PC-9 (cell line): Measurements from ENCODE around the gene RPS26. TPM values are rescaled to one million over a fixed set of nuclear protein-coding genes. Genes with fewer than 3 reads are reported as not detected.

ENCODE experiments used
- BruUV-seq: library from RNA; stranded (reverse); fragments of 400-500 nt; replicated peaks from 2 replicates; lab custom pipeline; 2021; lab: Mats Ljungman, UMichigan
- CTCF ChIA-PET: fragments of 300-600 bp; sonication (Branson Sonifier 250); formaldehyde crosslinking; loops from one replicate; lab custom pipeline; 2022; ENCODE audit warnings: antibody characterized with exemption; lab: Charles Lee
- POLR2A ChIA-PET: fragments of 300-600 bp; sonication (Branson Sonifier 250); formaldehyde crosslinking; loops from one replicate; lab custom pipeline; 2022; ENCODE audit warnings: antibody characterized with exemption; ENCODE audit not compliant: unreplicated experiment; lab: Charles Lee
- DNase-seq, 2 experiments: peaks; one replicate each; pipeline versions ENCODE4 v3.0.0 to v3.0.0-alpha.2; 2015 to 2022; ENCODE audit warnings: mixed read lengths in 1 of 2
- H2AFZ ChIP-seq: fragments of 200-600 bp; sonication (generic); 2 replicates; pipeline ENCODE4 v1.8.1; 2017; ENCODE audit warnings: antibody characterized with exemption
- H3F3A ChIP-seq: fragments of 200-600 bp; sonication (generic); 2 replicates; pipeline ENCODE4 v1.8.1; 2017; ENCODE audit warnings: antibody characterized with exemption, mild to moderate bottlenecking, low read depth; ENCODE audit not compliant: insufficient read depth
- H3K27ac ChIP-seq: fragments of 200-600 bp; sonication (generic); 2 replicates; pipeline ENCODE4 v1.6.1; 2016; ENCODE audit warnings: mixed run types
- H3K27me3 ChIP-seq: fragments of 200-600 bp; sonication (generic); 2 replicates; pipeline ENCODE4 v1.6.1; 2016; ENCODE audit warnings: low read depth, mixed run types; ENCODE audit not compliant: insufficient read depth
- H3K36me3 ChIP-seq: fragments of 200-600 bp; sonication (generic); 2 replicates; pipeline ENCODE4 v1.6.1; 2016; ENCODE audit warnings: low read depth, mixed run types
- H3K4me1 ChIP-seq: fragments of 200-600 bp; sonication (generic); replicated peaks from 2 replicates; pipeline ENCODE4 v1.6.1; 2016; ENCODE audit warnings: mixed run types; ENCODE audit not compliant: insufficient read depth
- H3K4me2 ChIP-seq: fragments of 200-600 bp; sonication (generic); 2 replicates; pipeline ENCODE4 v1.6.1; 2017; ENCODE audit warnings: mixed run types
- H3K4me3 ChIP-seq: fragments of 200-600 bp; sonication (generic); 2 replicates; pipeline ENCODE4 v1.6.1; 2016; ENCODE audit warnings: mixed run types
- H3K79me2 ChIP-seq: fragments of 200-600 bp; sonication (generic); 2 replicates; pipeline ENCODE4 v1.6.1; 2017; ENCODE audit warnings: low read depth, mixed run types
- H3K9me2 ChIP-seq: fragments of 200-600 bp; sonication (generic); 2 replicates; pipeline ENCODE4 v1.8.1; 2017; ENCODE audit warnings: mild to moderate bottlenecking; ENCODE audit not compliant: insufficient read depth
- H3K9me3 ChIP-seq: fragments of 200-600 bp; sonication (generic); 2 replicates; pipeline ENCODE4 v1.8.1; 2016; ENCODE audit warnings: low read depth; ENCODE audit not compliant: insufficient read depth
- H4K20me1 ChIP-seq: fragments of 200-600 bp; sonication (generic); 2 replicates; pipeline ENCODE4 v1.8.1; 2017; ENCODE audit not compliant: insufficient read depth
- EZH2 ChIP-seq: fragments of 200-600 bp; sonication (generic); IDR thresholded peaks from 2 replicates; pipeline ENCODE4 v1.8.0; 2017; ENCODE audit warnings: antibody characterized with exemption, low read depth
- intact Hi-C: fragments of 100-400 bp; cut with micrococcal nuclease; formaldehyde crosslinking; loops from one replicate; pipeline ENCODE4 v1.10.0; 2022; ENCODE audit not compliant: unreplicated experiment
- total RNA-seq: library from RNA; stranded (reverse); gene quantifications from 2 replicates; pipeline ENCODE4 v1.2.3, GENCODE V29; 2021
- TF ChIP-seq, protein P1 (sequence below): fragments of 200-600 bp; sonication (generic); conservative IDR thresholded peaks from 2 replicates; pipeline ENCODE4 v1.6.1; 2017; ENCODE audit warnings: mixed run types, antibody characterized with exemption, mild to moderate bottlenecking, moderate library complexity

RPS26 gene
- total RNA-seq, 1 experiment from 2014 or later = 43.3 TPM

GRCh38 chr12:56082967-56083366 is 41.2 kb downstream of the RPS26 start:
- no peaks in the 10 kb centered on the region for H3K27me3 ChIP-seq
- no peaks in the 10 kb centered on the region for H3K9me3 ChIP-seq
- peaks cover 19% of the 10 kb centered on the region for H3K36me3 ChIP-seq
- no peak overlapping the region for H3K27ac ChIP-seq
- no peak overlapping the region for H3K4me3 ChIP-seq
- H3F3A ChIP-seq = peaks cover 29% of the 10 kb centered on the region
- H3K4me1 ChIP-seq = peaks cover 50% of the 10 kb centered on the region
- BruUV-seq = no TSS peak
- CTCF ChIA-PET = interaction anchor here (0.6 kb wide), 1 partner anchor 274 kb away, joined by 8 read pairs; no protein-coding TSS in a partner anchor
- H2AFZ ChIP-seq = no peak overlapping the region
- POLR2A ChIA-PET = no interaction called here
- H3K79me2 ChIP-seq = peaks cover 46% of the 10 kb centered on the region
- DNase-seq = no peak
- intact Hi-C loops = no loop called here
- TF ChIP-seq EZH2 = no peak
- TF ChIP-seq, protein P1, sequence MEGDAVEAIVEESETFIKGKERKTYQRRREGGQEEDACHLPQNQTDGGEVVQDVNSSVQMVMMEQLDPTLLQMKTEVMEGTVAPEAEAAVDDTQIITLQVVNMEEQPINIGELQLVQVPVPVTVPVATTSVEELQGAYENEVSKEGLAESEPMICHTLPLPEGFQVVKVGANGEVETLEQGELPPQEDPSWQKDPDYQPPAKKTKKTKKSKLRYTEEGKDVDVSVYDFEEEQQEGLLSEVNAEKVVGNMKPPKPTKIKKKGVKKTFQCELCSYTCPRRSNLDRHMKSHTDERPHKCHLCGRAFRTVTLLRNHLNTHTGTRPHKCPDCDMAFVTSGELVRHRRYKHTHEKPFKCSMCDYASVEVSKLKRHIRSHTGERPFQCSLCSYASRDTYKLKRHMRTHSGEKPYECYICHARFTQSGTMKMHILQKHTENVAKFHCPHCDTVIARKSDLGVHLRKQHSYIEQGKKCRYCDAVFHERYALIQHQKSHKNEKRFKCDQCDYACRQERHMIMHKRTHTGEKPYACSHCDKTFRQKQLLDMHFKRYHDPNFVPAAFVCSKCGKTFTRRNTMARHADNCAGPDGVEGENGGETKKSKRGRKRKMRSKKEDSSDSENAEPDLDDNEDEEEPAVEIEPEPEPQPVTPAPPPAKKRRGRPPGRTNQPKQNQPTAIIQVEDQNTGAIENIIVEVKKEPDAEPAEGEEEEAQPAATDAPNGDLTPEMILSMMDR = no peak
- H3K9me2 ChIP-seq = no peaks in the 10 kb centered on the region
- H4K20me1 ChIP-seq = peaks cover 6% of the 10 kb centered on the region; the same call in 1 of the 2 replicates
- peak overlapping the region; percentile 93; the same call in 1 of the 2 replicates for H3K4me2 ChIP-seq

DNA sequence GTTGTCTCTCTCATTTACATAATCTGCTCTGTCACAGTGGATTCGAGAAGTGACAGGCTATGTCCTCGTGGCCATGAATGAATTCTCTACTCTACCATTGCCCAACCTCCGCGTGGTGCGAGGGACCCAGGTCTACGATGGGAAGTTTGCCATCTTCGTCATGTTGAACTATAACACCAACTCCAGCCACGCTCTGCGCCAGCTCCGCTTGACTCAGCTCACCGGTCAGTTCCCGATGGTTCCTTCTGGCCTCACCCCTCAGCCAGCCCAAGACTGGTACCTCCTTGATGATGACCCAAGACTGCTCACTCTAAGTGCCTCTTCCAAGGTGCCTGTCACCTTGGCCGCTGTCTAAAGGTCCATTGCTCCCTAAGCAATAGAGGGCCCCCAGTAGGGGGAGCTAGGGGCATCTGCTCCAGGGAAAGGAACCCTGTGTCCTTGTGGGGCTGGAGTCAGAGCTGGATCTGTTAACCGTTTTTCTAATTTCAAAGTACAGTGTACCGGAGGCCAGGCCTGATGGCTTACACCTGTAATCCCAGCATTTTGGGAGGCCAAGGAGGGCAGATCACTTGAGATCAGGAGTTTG is 43.3 kb downstream of the RPS26 start:
- no peak overlapping the region for H3K4me3 ChIP-seq
- intact Hi-C loops = no loop called here
- H2AFZ ChIP-seq = no peak overlapping the region
- H3K9me3 ChIP-seq = no peaks in the 10 kb centered on the region
- peaks cover 46% of the 10 kb centered on the region for H3K79me2 ChIP-seq
- peaks cover 6% of the 10 kb centered on the region; the same call in 1 of the 2 replicates for H4K20me1 ChIP-seq
- H3F3A ChIP-seq = peaks cover 12% of the 10 kb centered on the region; the same call in 1 of the 2 replicates
- no peak overlapping the region for H3K4me2 ChIP-seq
- DNase-seq = no peak
- H3K27ac ChIP-seq = no peak overlapping the region
- ChIA-PET CTCF (interaction anchor here (0.6 to 1.4 kb wide), 3 partner anchors 40 to 1156 kb away, joined by 3 to 14 read pairs (median 12); partner anchors contain the start of gene RAB5B), POLR2A (interaction anchor here (0.6 kb wide), 1 partner anchor 43 kb away, joined by 3 read pairs; the partner anchor contains the start of gene ESYT1)
- peaks cover 42% of the 10 kb centered on the region for H3K4me1 ChIP-seq
- no peak for TF ChIP-seq EZH2
- TF ChIP-seq, protein P1 = peak; percentile 48; the same call in 1 of the 2 replicates
- H3K36me3 ChIP-seq = peaks cover 23% of the 10 kb centered on the region
- no TSS peak for BruUV-seq
- H3K9me2 ChIP-seq = no peaks in the 10 kb centered on the region
- no peaks in the 10 kb centered on the region for H3K27me3 ChIP-seq

GRCh38 chr12:56086096-56086495 is 44.4 kb downstream of the RPS26 start:
- no peak overlapping the region for H3K4me3 ChIP-seq

More at GRCh38 chr12:56086096-56086495, 44.4 kb downstream of the RPS26 start:
- no peaks in the 10 kb centered on the region for H3K9me2 ChIP-seq
- no peaks in the 10 kb centered on the region for H3K9me3 ChIP-seq
- intact Hi-C loops = no loop called here
- ChIA-PET POLR2A (interaction anchor here (0.7 kb wide), 1 partner anchor 79 kb away, joined by 3 read pairs; no protein-coding TSS in a partner anchor), CTCF (interaction anchor here (0.6 to 1.4 kb wide), 3 partner anchors 39 to 1155 kb away, joined by 3 to 14 read pairs (median 12); partner anchors contain the start of gene RAB5B)
- H3K27ac ChIP-seq = no peak overlapping the region
- H3K4me1 ChIP-seq = peaks cover 40% of the 10 kb centered on the region
- TF ChIP-seq EZH2 = no peak
- TF ChIP-seq, protein P1 = no peak
- BruUV-seq = no TSS peak
- peak overlapping the region; percentile 55 for H3K4me2 ChIP-seq
- H3K27me3 ChIP-seq = no peaks in the 10 kb centered on the region
- H3F3A ChIP-seq = peaks cover 12% of the 10 kb centered on the region; the same call in 1 of the 2 replicates
- peak; percentile 54 to 79 for DNase-seq
- H3K36me3 ChIP-seq = peaks cover 23% of the 10 kb centered on the region
- no peak overlapping the region for H2AFZ ChIP-seq
- peaks cover 6% of the 10 kb centered on the region; the same call in 1 of the 2 replicates for H4K20me1 ChIP-seq
- H3K79me2 ChIP-seq = peaks cover 38% of the 10 kb centered on the region
